ENCODE results near the gene GRIP2. TPM values are rescaled to one million over a fixed set of nuclear protein-coding genes. Genes with fewer than 3 reads are reported as not detected.

Gene GRIP2
- total and polyA plus RNA-seq, 2 donors (not counting 1 experiment from before 2014, with no cell fraction given) = under 0.01 to 0.87 TPM

- Histone ChIP-seq H4K20me1 (ENCODE audit: control insufficient read depth, extremely low read depth, insufficient read depth, low read length) (no peaks in the 10 kb centered on the region), H3K4me1 (ENCODE audit: control insufficient read depth, extremely low read depth, insufficient read depth, low read length) (no peaks in the 10 kb centered on the region), H3K36me3 (ENCODE audit: control insufficient read depth, insufficient read depth, low read length) (no peaks in the 10 kb centered on the region), H3K27ac (ENCODE audit: insufficient read depth, low read length) (no peak overlapping the region), H3K4me2 (ENCODE audit: extremely low read depth, insufficient read depth, low read length) (no peak overlapping the region), H3K4me3 (replicated peaks in 1 of 4; ENCODE audit: control extremely low read depth in 1 of 4, insufficient read depth in 1 of 4, low read depth in 3 of 4, low read length in 4 of 4) (no peak overlapping the region), H3K9me3 (ENCODE audit: control insufficient read depth, insufficient read depth, low read depth, low read length) (no peaks in the 10 kb centered on the region), H3K9ac (ENCODE audit: insufficient read depth, low read length) (no peak overlapping the region), H2AFZ (ENCODE audit: low read length) (no peak overlapping the region), H3K79me2 (ENCODE audit: control insufficient read depth, insufficient read depth, low read length) (no peaks in the 10 kb centered on the region), H3K27me3 (ENCODE audit: control insufficient read depth, insufficient read depth, low read length) (no peaks in the 10 kb centered on the region)
- DNase-seq (ENCODE audit: low read depth in 2 of 2) = peak; percentile 14 to 21
- no peak for TF ChIP-seq EZH2 (IDR thresholded peaks at IDR 0.05; ENCODE audit: low read length, missing control alignments)
- TF ChIP-seq CTCF (conservative IDR thresholded peaks at IDR 0.05 in 1 of 2, IDR thresholded peaks at IDR 0.05 in 1 of 2; ENCODE audit: low read depth in 1 of 2, low read length in 2 of 2) = no peak
Measured at GRCh38 chr3:14523792-14524191, 16.4 kb downstream of the GRIP2 start.

- no peaks in the 10 kb centered on the region for H3K9me3 ChIP-seq (ENCODE audit: control insufficient read depth, insufficient read depth, low read depth, low read length)
- no peaks in the 10 kb centered on the region for H3K4me1 ChIP-seq (ENCODE audit: control insufficient read depth, extremely low read depth, insufficient read depth, low read length)
- H3K27ac ChIP-seq (ENCODE audit: insufficient read depth, low read length) = no peak overlapping the region
- H3K9ac ChIP-seq (ENCODE audit: insufficient read depth, low read length) = no peak overlapping the region
- no peaks in the 10 kb centered on the region for H3K27me3 ChIP-seq (ENCODE audit: control insufficient read depth, insufficient read depth, low read length)
- H3K36me3 ChIP-seq (ENCODE audit: control insufficient read depth, insufficient read depth, low read length) = no peaks in the 10 kb centered on the region
- H3K4me2 ChIP-seq (ENCODE audit: extremely low read depth, insufficient read depth, low read length) = no peak overlapping the region
- no peaks in the 10 kb centered on the region for H4K20me1 ChIP-seq (ENCODE audit: control insufficient read depth, extremely low read depth, insufficient read depth, low read length)
- no peaks in the 10 kb centered on the region for H3K79me2 ChIP-seq (ENCODE audit: control insufficient read depth, insufficient read depth, low read length)
- DNase-seq (ENCODE audit: low read depth in 2 of 2) = no peak
- no peak overlapping the region for H3K4me3 ChIP-seq (replicated peaks in 1 of 4; ENCODE audit: control extremely low read depth in 1 of 4, insufficient read depth in 1 of 4, low read depth in 3 of 4, low read length in 4 of 4)
- H2AFZ ChIP-seq (ENCODE audit: low read length) = no peak overlapping the region
- TF ChIP-seq EZH2 (IDR thresholded peaks at IDR 0.05; ENCODE audit: low read length, missing control alignments) (no peak), CTCF (conservative IDR thresholded peaks at IDR 0.05 in 1 of 2, IDR thresholded peaks at IDR 0.05 in 1 of 2; ENCODE audit: low read depth in 1 of 2, low read length in 2 of 2) (no peak)
Measured at GRCh38 chr3:14522768-14523167, 17.4 kb downstream of the GRIP2 start.

- Histone ChIP-seq H3K4me2 (ENCODE audit: extremely low read depth, insufficient read depth, low read length) (no peak overlapping the region), H3K79me2 (ENCODE audit: control insufficient read depth, insufficient read depth, low read length) (no peaks in the 10 kb centered on the region), H3K36me3 (ENCODE audit: control insufficient read depth, insufficient read depth, low read length) (no peaks in the 10 kb centered on the region), H3K27me3 (ENCODE audit: control insufficient read depth, insufficient read depth, low read length) (no peaks in the 10 kb centered on the region), H2AFZ (ENCODE audit: low read length) (no peak overlapping the region), H3K4me1 (ENCODE audit: control insufficient read depth, extremely low read depth, insufficient read depth, low read length) (no peaks in the 10 kb centered on the region), H3K9me3 (ENCODE audit: control insufficient read depth, insufficient read depth, low read depth, low read length) (no peaks in the 10 kb centered on the region), H3K4me3 (replicated peaks in 1 of 4; ENCODE audit: control extremely low read depth in 1 of 4, insufficient read depth in 1 of 4, low read depth in 3 of 4, low read length in 4 of 4) (no peak overlapping the region), H4K20me1 (ENCODE audit: control insufficient read depth, extremely low read depth, insufficient read depth, low read length) (no peaks in the 10 kb centered on the region), H3K9ac (ENCODE audit: insufficient read depth, low read length) (no peak overlapping the region), H3K27ac (ENCODE audit: insufficient read depth, low read length) (no peak overlapping the region)
- no peak for DNase-seq (ENCODE audit: low read depth in 2 of 2)
- TF ChIP-seq CTCF (conservative IDR thresholded peaks at IDR 0.05 in 1 of 2, IDR thresholded peaks at IDR 0.05 in 1 of 2; ENCODE audit: low read depth in 1 of 2, low read length in 2 of 2) (no peak), EZH2 (IDR thresholded peaks at IDR 0.05; ENCODE audit: low read length, missing control alignments) (no peak)
Measured at GRCh38 chr3:14522129-14522691, 17.9 kb downstream of the GRIP2 start.
